HEK293 (cell line): Measurements from ENCODE around the gene POLR1F.

Experiments
- HOXC10 ChIP-seq: sonication (generic); formaldehyde crosslinking; IDR thresholded peaks from 2 replicates; pipeline ENCODE4 v1.8.1; 2023; ENCODE audit warnings: mild to moderate bottlenecking, missing genetic modification reagents
- IKZF3 ChIP-seq: fragments of 450-650 bp; IDR thresholded peaks from 2 replicates; pipeline ENCODE4 v1.5.0; 2018; ENCODE audit warnings: missing biosample characterization, mild to moderate bottlenecking, missing genetic modification characterization, moderate library complexity
- YY1 ChIP-seq: fragments of 450-650 bp; formaldehyde crosslinking; IDR thresholded peaks from 2 replicates; pipeline ENCODE4 v1.5.1; 2018; ENCODE audit warnings: missing biosample characterization, missing genetic modification characterization
- ZFP37 ChIP-seq: fragments of 450-650 bp; formaldehyde crosslinking; IDR thresholded peaks from 2 replicates; pipeline ENCODE4 v1.5.1; 2016; ENCODE audit warnings: missing biosample characterization, missing genetic modification characterization
- ZNF16 ChIP-seq: fragments of 450-650 bp; formaldehyde crosslinking; IDR thresholded peaks from 2 replicates; pipeline ENCODE4 v1.5.1; 2016; ENCODE audit warnings: low read depth, missing biosample characterization, missing genetic modification characterization
- ZNF266 ChIP-seq: fragments of 450-650 bp; formaldehyde crosslinking; IDR thresholded peaks from 2 replicates; pipeline ENCODE4 v1.5.1; 2016; ENCODE audit warnings: missing biosample characterization, missing genetic modification characterization, low read depth
- ZNF600 ChIP-seq: fragments of 450-650 bp; formaldehyde crosslinking; IDR thresholded peaks from 2 replicates; pipeline ENCODE4 v1.5.1; 2016; ENCODE audit warnings: missing biosample characterization, missing genetic modification characterization
- ZNF660 ChIP-seq: fragments of 450-650 bp; IDR thresholded peaks from 2 replicates; pipeline ENCODE4 v1.5.1; 2018; ENCODE audit warnings: missing biosample characterization, mild to moderate bottlenecking, missing genetic modification characterization
- TF ChIP-seq, protein P1 (sequence below): fragments of 450-650 bp; formaldehyde crosslinking; IDR thresholded peaks from 2 replicates; pipeline ENCODE4 v1.5.1; 2016; ENCODE audit warnings: missing biosample characterization, missing genetic modification characterization
- TF ChIP-seq, protein P2 (sequence below): fragments of 450-650 bp; IDR thresholded peaks from 2 replicates; pipeline ENCODE4 v1.5.1; 2018; ENCODE audit warnings: missing biosample characterization, missing genetic modification characterization
- TF ChIP-seq, protein P3 (sequence below): fragments of 450-650 bp; formaldehyde crosslinking; IDR thresholded peaks from 2 replicates; pipeline ENCODE4 v1.5.1; 2016; ENCODE audit warnings: missing biosample characterization, missing genetic modification characterization
- TF ChIP-seq, protein P4 (sequence below): fragments of 450-650 bp; formaldehyde crosslinking; IDR thresholded peaks from 2 replicates; pipeline ENCODE4 v1.5.1; 2016; ENCODE audit warnings: missing biosample characterization, missing genetic modification characterization

DNA sequence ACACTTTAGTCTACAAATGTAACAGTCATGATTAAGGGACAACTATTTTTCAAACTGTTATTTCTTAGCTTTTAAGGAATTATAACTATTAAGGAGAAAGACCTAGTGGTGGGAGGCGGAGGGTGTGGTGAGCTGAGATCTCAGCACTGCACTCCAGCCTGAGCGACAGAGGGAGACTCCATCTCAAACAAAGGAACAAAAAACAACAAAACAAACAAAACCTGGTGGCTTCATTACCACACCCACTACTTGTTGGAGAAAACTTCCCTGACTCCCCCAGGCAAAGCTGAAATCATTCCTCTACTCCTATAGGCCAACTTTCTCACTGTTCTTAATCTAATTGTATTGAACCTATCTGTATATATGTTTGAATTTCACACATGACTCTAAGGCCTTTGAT, 3.2 kb downstream of the POLR1F start:
- no peak for TF ChIP-seq HOXC10
- TF ChIP-seq, protein P1, sequence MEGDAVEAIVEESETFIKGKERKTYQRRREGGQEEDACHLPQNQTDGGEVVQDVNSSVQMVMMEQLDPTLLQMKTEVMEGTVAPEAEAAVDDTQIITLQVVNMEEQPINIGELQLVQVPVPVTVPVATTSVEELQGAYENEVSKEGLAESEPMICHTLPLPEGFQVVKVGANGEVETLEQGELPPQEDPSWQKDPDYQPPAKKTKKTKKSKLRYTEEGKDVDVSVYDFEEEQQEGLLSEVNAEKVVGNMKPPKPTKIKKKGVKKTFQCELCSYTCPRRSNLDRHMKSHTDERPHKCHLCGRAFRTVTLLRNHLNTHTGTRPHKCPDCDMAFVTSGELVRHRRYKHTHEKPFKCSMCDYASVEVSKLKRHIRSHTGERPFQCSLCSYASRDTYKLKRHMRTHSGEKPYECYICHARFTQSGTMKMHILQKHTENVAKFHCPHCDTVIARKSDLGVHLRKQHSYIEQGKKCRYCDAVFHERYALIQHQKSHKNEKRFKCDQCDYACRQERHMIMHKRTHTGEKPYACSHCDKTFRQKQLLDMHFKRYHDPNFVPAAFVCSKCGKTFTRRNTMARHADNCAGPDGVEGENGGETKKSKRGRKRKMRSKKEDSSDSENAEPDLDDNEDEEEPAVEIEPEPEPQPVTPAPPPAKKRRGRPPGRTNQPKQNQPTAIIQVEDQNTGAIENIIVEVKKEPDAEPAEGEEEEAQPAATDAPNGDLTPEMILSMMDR (tag by site-specific recombination): no peak
- no peak for TF ChIP-seq ZNF600 (tag by site-specific recombination)
- TF ChIP-seq ZNF660 (tag by site-specific recombination): no peak
- no peak for TF ChIP-seq IKZF3 (tag by site-specific recombination)
- TF ChIP-seq, protein P2, sequence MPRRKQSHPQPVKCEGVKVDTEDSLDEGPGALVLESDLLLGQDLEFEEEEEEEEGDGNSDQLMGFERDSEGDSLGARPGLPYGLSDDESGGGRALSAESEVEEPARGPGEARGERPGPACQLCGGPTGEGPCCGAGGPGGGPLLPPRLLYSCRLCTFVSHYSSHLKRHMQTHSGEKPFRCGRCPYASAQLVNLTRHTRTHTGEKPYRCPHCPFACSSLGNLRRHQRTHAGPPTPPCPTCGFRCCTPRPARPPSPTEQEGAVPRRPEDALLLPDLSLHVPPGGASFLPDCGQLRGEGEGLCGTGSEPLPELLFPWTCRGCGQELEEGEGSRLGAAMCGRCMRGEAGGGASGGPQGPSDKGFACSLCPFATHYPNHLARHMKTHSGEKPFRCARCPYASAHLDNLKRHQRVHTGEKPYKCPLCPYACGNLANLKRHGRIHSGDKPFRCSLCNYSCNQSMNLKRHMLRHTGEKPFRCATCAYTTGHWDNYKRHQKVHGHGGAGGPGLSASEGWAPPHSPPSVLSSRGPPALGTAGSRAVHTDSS: no peak
- no peak for TF ChIP-seq ZNF266 (tag by site-specific recombination)
- no peak for TF ChIP-seq ZFP37 (tag by site-specific recombination)
- TF ChIP-seq, protein P3, sequence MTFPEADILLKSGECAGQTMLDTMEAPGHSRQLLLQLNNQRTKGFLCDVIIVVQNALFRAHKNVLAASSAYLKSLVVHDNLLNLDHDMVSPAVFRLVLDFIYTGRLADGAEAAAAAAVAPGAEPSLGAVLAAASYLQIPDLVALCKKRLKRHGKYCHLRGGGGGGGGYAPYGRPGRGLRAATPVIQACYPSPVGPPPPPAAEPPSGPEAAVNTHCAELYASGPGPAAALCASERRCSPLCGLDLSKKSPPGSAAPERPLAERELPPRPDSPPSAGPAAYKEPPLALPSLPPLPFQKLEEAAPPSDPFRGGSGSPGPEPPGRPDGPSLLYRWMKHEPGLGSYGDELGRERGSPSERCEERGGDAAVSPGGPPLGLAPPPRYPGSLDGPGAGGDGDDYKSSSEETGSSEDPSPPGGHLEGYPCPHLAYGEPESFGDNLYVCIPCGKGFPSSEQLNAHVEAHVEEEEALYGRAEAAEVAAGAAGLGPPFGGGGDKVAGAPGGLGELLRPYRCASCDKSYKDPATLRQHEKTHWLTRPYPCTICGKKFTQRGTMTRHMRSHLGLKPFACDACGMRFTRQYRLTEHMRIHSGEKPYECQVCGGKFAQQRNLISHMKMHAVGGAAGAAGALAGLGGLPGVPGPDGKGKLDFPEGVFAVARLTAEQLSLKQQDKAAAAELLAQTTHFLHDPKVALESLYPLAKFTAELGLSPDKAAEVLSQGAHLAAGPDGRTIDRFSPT: no peak
- TF ChIP-seq, protein P4, sequence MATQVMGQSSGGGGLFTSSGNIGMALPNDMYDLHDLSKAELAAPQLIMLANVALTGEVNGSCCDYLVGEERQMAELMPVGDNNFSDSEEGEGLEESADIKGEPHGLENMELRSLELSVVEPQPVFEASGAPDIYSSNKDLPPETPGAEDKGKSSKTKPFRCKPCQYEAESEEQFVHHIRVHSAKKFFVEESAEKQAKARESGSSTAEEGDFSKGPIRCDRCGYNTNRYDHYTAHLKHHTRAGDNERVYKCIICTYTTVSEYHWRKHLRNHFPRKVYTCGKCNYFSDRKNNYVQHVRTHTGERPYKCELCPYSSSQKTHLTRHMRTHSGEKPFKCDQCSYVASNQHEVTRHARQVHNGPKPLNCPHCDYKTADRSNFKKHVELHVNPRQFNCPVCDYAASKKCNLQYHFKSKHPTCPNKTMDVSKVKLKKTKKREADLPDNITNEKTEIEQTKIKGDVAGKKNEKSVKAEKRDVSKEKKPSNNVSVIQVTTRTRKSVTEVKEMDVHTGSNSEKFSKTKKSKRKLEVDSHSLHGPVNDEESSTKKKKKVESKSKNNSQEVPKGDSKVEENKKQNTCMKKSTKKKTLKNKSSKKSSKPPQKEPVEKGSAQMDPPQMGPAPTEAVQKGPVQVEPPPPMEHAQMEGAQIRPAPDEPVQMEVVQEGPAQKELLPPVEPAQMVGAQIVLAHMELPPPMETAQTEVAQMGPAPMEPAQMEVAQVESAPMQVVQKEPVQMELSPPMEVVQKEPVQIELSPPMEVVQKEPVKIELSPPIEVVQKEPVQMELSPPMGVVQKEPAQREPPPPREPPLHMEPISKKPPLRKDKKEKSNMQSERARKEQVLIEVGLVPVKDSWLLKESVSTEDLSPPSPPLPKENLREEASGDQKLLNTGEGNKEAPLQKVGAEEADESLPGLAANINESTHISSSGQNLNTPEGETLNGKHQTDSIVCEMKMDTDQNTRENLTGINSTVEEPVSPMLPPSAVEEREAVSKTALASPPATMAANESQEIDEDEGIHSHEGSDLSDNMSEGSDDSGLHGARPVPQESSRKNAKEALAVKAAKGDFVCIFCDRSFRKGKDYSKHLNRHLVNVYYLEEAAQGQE (tag by site-specific recombination): no peak
- no peak for TF ChIP-seq ZNF16 (tag by site-specific recombination)
- TF ChIP-seq YY1: no peak
